ENCODE results near the gene EPM2AIP1. TPM values are rescaled to one million over a fixed set of nuclear protein-coding genes. Genes with fewer than 3 reads are reported as not detected.
A peak's percentile ranks its signal among the peaks of the same experiment; 100 is the strongest.
"Not testable (repeated sequence)": the region's sequence is repeated elsewhere in the genome, so short reads cannot be mapped to it uniquely, and the experiment has no call there.

EPM2AIP1 gene
- total RNA-seq, 1 donor from 2014 or later = 7.4 TPM

- peak; percentile 93 for DNase-seq (ENCODE audit: low spot score)
- ATAC-seq = peak; percentile 84
These were observed 674 bp upstream of the EPM2AIP1 start, which contains the start of gene MLH1 for GRCh38 chr3:36993326-36994283. Gene MLH1 (plus strand): TSS chr3:36993518. CDS start chr3:36993548, 30 bp downstream.

GRCh38 chr3:36991923-36992805 lies 767 bp downstream of the EPM2AIP1 start:
- DNase-seq (ENCODE audit: low spot score) = peak; percentile 49
- ATAC-seq = peak; percentile 1

GRCh38 chr3:36991147-36991546 lies 1.8 kb downstream of the EPM2AIP1 start:
- DNase-seq (ENCODE audit: low spot score) (no peak), ATAC-seq (no peak)

GRCh38 chr3:36989568-36989967 lies 3.4 kb downstream of the EPM2AIP1 start:
- ATAC-seq (no peak), DNase-seq (ENCODE audit: low spot score) (no peak)

GRCh38 chr3:36989005-36989404 lies 3.9 kb downstream of the EPM2AIP1 start:
- no peak for ATAC-seq
- no peak for DNase-seq (ENCODE audit: low spot score)

GRCh38 chr3:36988356-36988755 lies 4.6 kb downstream of the EPM2AIP1 start:
- DNase-seq (ENCODE audit: low spot score) (no peak), ATAC-seq (no peak)

GRCh38 chr3:36981006-36981405 lies 11.9 kb downstream of the EPM2AIP1 start:
- DNase-seq (ENCODE audit: low spot score) (no peak), ATAC-seq (no peak)

- no peak for ATAC-seq
These were observed 19.8 kb downstream of the EPM2AIP1 start for GRCh38 chr3:36973139-36973538.

GRCh38 chr3:36972163-36972562 lies 20.8 kb downstream of the EPM2AIP1 start:
- ATAC-seq = no peak
- DNase-seq (ENCODE audit: low spot score) = no peak

More at GRCh38 chr3:36973139-36973538, 19.8 kb downstream of the EPM2AIP1 start:
- DNase-seq (ENCODE audit: low spot score) = no peak

- DNase-seq (ENCODE audit: low spot score) = no peak
- peak; percentile 37 for ATAC-seq
These were observed 23.1 kb downstream of the EPM2AIP1 start for GRCh38 chr3:36969540-36970432.

- DNase-seq (ENCODE audit: low spot score) = no peak
- ATAC-seq = no peak
These were observed 23.8 kb downstream of the EPM2AIP1 start for GRCh38 chr3:36969085-36969484.

GRCh38 chr3:36965440-36965839 lies 27.5 kb downstream of the EPM2AIP1 start:
- DNase-seq (ENCODE audit: low spot score) = no peak
- ATAC-seq = no peak

GRCh38 chr3:36964817-36965216 lies 28.1 kb downstream of the EPM2AIP1 start:
- ATAC-seq (no peak), DNase-seq (ENCODE audit: low spot score) (no peak)

- ATAC-seq (no peak), DNase-seq (ENCODE audit: low spot score) (no peak)
These were observed 28.6 kb downstream of the EPM2AIP1 start for GRCh38 chr3:36964331-36964730.

- DNase-seq (ENCODE audit: low spot score); ATAC-seq: not testable (repeated sequence)
These were observed 29.9 kb downstream of the EPM2AIP1 start for GRCh38 chr3:36963008-36963407.

- no peak for ATAC-seq
- DNase-seq (ENCODE audit: low spot score) = no peak
These were observed 32.4 kb downstream of the EPM2AIP1 start for GRCh38 chr3:36960502-36960901.

- DNase-seq (ENCODE audit: low spot score) (no peak), ATAC-seq (no peak)
These were observed 33.1 kb downstream of the EPM2AIP1 start for GRCh38 chr3:36959821-36960220.

- ATAC-seq (peak; percentile 54), DNase-seq (ENCODE audit: low spot score) (no peak)
These were observed 34.9 kb downstream of the EPM2AIP1 start for GRCh38 chr3:36957862-36958686.

GRCh38 chr3:36957063-36957462 lies 35.9 kb downstream of the EPM2AIP1 start:
- ATAC-seq (no peak), DNase-seq (ENCODE audit: low spot score) (no peak)
